HG03439 (cell line): ENCODE results near the gene DNM2.
A peak's percentile ranks its signal among the peaks of the same experiment; 100 is the strongest.
"Not testable (repeated sequence)": the region's sequence is repeated elsewhere in the genome, so short reads cannot be mapped to it uniquely, and the experiment has no call there.

Source experiments
- ATAC-seq: cut with Tn5 transposase; IDR thresholded peaks from one replicate; pipeline ENCODE4 v1.9.1; 2021; ENCODE audit warnings: mild to moderate bottlenecking, moderate library complexity; ENCODE audit not compliant: unreplicated experiment

The DNM2 gene

DNA sequence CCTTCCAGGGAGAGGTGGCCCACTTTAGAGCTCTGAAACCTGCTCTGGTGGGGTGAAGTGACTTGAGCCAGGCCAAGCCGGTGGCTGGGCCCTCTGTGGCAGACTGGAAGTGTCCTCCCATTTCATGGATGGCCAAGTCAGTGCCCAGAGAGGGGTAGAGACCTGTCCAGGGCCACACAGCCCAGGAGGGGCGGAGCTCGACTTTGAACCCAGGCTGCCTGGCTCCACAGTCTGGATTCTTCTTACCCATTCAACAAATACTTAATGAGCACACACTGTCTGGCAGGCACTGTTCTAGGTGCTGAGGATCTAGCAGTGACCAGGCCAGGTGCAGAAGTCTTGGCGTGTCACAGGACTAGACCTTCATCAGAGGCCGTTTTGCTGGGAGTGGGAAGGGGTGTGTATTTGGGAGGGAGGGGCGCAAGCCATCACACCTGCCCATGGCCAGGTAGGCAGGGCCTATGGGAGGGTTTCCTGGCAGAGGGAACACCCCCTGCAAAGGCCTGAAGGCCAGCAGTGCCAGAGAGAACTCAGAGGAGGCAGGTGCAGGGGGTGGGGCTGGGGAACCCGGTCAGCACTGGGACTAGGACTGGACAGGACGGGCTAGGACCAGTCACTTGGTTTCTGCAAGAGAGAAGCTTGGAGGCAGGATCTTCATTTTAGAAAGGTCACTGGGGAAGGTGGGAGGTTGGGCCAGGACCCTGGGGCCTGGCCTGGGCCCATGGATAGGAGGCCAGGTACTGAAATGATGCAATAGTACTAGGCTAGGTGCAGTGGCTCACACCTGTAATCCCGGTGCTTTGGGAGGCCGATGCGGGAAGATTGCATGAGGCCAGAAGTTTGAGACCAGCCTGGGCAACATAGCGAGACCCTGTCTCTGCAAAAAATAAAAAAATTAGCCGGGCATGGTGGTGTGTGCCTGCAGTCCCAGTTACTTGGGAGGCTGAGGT, 31.8 kb downstream of the DNM2 start:
- ATAC-seq: no peak

DNA sequence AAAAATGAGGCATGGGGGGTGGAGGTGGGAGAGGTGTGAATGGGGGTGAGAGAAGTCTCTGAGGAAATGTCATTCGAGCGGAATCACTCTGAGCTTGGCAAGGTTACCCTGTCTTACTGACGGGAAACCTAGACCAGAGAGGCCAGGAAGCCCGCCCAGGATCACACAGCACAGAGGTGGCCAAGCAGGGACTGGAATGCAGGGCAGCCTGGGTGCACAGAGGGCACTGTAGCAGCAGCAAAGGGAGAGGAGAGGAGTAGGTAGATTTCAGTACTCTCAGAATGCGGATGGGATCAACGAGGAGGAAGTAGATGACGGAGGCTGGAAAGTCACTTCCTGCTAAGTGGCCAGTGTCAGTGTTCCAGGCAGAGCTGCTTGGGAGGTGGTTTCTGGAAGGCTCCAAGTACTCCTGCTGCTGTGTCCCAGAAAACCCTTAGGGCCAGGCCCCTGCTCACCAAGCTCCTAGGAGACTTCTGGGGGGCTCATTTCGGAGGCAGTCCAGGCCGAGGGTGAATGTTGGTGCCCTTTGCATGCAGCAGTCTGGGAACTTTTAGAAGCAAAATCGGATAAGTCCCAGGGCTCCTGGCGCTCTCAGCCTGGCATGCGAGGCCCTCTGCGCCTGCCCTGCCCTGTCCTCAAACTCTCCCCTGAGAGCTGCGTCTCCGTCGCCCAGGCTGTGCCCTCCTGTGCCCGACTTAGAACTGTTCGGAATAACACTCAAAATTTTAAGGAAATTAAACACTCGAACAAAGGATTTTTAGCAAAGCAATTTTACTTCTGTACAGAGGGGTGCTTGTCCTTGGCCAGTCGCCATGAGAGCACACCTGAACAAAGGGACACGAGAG, 33.5 kb downstream of the DNM2 start:
- ATAC-seq: no peak

DNA sequence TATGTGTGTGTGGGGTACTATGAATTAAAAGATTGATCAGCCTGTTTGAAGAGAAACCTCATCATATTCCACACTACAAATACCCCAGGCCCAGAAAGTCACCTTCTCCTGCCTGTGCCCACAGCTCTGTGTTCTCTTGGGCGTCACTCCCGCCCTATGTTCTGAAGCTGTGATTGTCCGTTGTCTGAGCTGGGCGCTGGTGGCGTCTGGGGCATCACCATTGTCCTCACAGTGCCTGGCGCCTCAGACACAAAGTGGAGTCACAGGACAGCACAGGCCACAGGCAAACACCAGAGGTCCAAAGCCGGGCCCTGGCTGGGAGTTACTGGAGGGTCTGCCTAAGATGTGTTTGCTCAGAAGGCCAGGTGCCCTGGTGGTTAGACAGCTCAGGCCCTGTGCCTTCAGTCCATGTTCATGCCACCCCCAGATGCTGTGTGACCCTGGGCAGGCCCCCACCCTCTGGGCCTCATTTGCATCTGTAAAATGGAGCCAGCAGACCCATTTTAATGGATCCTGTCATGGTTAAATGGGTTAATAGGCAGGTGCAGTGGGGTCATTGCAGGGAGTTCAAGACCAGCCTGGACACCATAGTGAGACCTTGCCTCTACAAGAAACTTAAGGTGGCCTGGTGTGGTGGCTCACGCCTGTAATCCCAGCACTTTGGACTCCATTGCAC, 34.5 kb downstream of the DNM2 start:
- no peak for ATAC-seq

- ATAC-seq: no peak
Observed at GRCh38 chr19:10752913-10753704, 35.2 kb downstream of the DNM2 start.

GRCh38 chr19:10756371-10756770, 38.5 kb downstream of the DNM2 start:
- ATAC-seq: no peak

- no peak for ATAC-seq
Observed at GRCh38 chr19:10756791-10757190, 38.9 kb downstream of the DNM2 start.

DNA sequence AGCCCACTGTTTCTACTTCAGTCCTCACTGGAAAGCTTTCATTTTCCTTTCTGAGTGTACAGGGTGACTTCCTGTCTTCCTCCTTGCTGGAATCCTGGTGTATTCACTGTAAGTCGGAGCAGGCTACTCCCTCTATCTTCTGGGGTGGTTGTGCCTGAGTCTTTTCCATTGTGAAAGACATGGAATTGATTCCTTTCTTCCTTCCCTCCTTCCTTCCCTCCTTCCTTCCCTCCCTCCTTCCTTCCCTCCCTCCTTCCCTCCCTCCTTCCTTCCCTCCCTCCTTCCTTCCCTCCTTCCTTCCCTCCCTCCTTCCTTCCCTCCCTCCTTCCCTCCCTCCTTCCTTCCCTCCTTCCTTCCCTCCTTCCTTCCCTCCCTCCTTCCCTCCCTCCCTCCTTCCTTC, 40.2 kb downstream of the DNM2 start:
- not testable (repeated sequence) for ATAC-seq

DNA sequence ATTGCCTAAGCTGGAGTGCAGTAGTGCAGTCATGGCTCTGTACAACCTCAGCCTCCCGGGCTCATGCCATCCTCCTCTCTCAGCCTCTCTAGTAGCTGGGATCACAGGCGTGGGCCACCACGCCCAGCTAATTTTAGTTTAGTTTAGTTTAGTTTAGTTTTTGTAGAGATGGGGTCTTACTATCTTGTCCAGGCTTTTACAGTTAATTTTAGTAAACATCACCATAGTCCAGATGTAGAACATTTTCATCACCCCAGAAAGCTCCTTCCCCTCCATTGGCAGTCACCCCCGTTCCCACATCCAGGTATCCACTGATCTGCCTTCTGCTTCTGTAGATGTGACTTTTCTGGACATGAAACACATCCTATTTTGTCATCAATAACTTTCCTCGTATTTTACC, 41.1 kb downstream of the DNM2 start:
- ATAC-seq: no peak

GRCh38 chr19:10760273-10760944, 42.5 kb downstream of the DNM2 start:
- ATAC-seq: peak; percentile 30

DNA sequence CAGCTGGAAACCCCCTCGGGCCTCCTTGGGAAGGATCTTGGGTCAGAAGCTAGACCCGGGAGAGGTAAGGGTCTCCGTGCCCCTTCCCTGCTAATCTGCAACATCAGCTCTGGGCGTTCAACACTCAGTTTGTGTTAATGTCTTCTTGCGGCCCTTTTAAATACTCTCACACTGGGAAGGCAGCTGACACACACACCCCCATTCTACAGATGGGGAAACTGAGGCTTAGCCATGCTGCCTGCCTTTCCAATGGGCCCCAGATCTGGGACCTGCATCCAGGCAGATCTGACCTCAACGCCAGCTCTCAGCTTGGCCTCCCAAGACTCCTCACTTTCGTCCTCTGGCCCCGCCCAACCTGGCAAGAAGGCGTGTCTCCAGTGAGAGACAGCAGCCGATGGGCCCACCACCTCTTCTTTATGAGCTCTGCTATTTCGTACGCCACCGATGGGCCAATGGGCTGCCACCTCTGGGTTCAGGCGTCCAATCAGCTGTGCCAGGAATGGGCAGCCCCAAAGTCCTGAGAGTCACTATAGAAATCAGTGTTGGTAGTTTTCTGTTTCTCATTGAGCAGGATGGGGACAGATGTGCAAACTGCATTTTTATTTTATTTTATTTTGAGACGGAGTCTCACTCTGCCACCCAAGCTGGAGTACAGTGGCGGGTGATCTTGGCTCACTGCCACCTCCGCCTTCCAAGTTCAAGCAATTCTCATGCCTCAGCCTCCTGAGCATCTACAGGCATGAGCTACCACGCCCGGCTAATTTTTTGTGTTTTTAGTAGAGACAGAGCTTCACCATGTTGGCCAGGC, 43.8 kb downstream of the DNM2 start:
- no peak for ATAC-seq

DNA sequence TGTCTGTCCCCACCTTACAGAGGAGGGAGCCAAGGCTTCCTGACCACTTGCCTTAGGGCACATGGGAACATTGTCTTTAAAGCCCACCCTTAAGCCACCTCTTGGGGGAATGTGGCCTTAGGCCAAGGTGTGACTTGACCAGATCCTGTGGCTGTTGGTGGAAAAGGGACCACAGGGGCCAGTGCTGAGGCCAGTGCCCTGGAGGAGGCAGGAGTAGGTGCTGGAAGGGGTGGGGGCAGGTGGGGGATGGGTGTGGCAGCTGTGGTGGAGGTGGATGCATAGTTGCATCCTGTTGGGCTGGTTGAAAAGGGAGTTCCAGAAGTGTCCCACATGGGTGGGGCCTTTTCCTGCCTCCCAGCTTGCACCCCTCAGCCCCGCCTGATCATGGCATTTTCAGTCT, 44.8 kb downstream of the DNM2 start:
- ATAC-seq: no peak

DNA sequence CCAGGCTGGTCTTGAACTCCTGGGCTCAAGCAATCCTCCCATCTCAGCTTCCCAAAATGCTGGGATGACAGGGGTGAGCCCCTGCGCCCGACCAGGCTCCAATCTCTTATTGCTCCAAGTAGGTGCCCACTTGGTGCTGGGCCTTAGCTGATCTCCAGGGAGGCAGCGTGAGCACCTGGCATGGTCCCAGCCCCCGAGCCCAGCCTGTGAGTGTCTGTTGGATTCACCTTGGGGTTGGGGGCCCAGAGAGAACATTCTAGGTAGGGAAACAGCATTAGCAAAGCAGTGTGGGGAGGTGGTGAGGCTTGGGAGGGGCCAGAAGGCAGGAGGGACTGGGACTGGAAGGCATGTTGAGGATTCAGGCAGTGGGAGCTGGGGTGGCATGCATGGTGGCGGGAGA, 45.5 kb downstream of the DNM2 start:
- ATAC-seq: no peak

- ATAC-seq: no peak
Observed at GRCh38 chr19:10763828-10764339, 46.0 kb downstream of the DNM2 start.

DNA sequence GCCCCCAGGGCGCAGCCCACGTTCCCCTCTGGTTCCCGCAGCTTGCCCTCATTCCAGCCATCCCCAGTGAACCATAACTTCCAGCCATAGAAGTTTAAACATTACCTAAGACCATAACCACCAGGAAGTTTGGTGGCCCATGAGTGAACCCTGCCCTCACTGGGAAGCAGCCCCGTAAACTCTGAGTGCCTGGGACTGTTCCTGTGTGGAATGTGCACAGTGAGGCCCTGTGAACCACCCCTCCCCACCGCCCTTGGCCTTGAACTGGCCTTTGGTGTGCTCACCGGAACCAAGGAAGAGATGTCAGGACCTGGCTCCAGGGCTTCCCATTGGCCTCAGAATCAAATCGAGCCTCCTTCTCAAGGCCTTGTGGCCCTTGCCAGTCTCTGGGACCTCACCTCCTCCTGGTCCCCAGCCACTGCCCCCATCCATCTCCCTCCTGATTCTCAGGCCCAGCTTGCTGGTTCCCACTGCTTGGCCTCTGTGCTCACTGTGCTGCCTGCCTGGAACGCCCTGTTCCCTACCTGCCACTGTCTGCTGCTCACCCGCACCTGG, 46.5 kb downstream of the DNM2 start:
- no peak for ATAC-seq

DNA sequence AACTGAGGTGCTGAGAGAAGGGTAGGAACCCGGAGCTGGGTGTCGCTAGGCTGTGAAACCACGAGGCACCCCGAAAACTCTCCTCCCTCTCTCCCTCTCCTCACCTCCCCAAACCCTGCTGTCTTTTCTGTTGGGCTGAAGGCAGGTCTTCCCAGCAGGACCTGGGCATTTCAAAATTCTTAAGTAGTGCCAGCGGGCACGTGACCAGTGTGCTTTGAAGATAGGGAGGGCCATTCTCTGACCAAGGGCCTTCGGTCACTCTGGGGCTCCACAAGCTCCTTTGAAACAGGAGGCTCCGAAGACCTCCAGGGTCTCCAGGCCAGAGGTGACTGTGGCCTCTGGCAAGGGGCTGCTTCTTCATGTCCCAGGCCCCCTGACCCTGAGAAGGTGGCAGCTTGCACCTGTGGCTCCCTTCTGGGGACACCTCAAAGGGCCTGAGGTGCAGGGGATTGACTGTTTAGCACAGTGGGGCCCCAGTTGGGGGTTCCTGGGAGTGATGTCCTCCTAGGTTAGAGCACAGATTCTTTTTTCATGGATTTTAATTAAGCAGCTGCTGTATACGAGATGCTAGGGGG, 48.3 kb downstream of the DNM2 start:
- no peak for ATAC-seq

DNA sequence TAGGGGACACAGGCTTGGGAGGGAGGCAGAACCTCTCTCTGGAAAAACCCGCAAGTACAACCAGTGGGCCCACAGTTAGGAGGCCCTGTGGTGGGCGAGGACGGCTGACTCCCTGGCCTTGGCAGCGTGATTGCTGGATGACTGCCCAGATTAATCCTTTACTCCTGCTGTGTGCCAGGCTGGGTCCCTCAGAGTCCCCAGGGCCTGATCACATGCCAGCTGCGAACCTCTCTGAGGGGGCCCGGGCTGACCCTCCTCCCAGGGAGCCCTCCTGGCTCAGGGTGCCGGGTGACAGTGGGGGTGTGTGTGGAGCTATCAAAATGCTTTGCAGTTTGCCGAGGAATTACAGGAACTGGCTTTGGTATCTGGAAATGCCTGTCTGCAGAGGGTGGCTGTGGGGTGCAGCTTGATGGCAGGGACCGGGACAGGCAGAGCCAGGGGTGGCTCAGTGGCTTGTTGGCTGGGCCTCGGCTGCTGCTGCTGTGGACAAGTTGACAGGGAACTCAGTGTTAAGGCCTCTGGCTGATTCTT, 48.9 kb downstream of the DNM2 start:
- ATAC-seq: no peak

DNA sequence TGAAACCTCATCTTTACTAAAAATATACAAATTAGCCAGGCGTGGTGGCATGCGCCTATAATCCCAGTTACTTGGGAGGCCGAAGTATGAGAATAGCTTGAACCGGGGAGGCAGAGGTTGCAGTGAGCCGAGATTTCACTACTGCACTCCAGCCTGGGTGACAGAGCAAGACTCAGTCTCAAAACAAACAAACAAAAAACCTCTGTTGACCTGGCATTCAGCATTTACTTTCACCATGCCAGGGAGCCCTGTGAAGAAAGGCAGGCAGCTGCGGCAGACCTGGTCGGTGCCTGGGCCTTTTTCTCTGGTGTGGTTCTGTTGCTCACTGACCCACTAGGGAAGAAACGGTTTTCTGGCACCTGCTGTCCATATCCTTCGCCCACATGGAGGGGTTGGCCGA, 49.8 kb downstream of the DNM2 start:
- no peak for ATAC-seq

GRCh38 chr19:10768369-10768768, 50.5 kb downstream of the DNM2 start:
- no peak for ATAC-seq
